GM19099 (cell line): Measurements from ENCODE around the gene CENPA.

Experiments used
- POLR2A ChIP-seq: IDR thresholded peaks from 3 replicates; pipeline ENCODE4 v1.6.1; 2011; ENCODE audit warnings: low read depth; ENCODE audit not compliant: insufficient read length; ENCODE audit errors: extremely low read depth

CENPA gene

GRCh38 chr2:26757873-26758789, 27.7 kb upstream of the CENPA start:
- TF ChIP-seq POLR2A, result no peak

DNA sequence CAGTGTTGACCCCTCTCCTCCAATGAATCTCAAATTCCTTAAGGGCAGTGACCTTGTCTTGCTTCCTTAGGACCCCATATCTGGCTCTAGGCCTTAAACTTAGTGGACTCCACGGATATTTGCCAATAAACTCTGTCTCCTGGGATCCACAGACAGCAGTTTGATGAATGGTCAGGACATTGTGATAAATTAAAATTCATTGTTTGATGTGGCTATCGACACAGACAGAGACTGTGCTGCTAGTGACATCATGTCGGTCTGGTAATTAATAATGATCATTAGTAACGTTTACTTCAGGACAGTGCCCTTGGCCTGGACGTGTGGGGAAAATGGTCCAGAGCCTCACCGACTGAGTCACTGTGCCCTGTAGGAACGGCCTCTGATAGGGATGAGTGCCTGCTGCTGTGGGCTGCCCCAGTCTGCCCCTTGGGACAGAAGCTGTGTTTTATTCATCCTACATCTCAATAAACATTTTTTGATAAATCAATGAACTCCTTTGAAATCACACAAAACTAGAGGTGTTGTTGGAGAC, 27.0 kb upstream of the CENPA start:
- no peak for TF ChIP-seq POLR2A

- TF ChIP-seq POLR2A, result no peak
Measured at GRCh38 chr2:26759845-26760244, 26.0 kb upstream of the CENPA start.

DNA sequence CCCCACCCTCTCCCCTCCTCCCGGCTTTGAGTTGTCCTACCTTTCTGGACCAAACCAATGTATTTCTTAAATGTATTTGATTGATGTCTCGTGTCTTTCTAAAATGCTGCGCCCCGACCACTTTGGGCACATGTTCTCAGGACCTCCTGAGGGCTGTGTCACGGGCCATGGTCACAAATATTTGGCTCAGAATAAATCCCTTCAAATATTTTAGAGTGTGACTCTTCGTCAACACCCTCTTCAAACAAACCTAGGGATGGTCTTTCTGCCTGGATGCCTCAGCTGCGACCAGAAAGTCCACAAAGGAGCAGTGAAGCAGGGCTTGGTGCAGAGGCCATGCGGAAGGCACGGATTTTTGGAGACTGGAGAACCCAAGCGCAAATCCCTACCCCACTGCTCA, 22.8 kb upstream of the CENPA start:
- TF ChIP-seq POLR2A, result no peak

- TF ChIP-seq POLR2A, result peak; percentile 91
Measured at GRCh38 chr2:26764078-26764887, 21.6 kb upstream of the CENPA start, which contains the start of gene SLC35F6. Gene SLC35F6, plus strand, starts transcription at chr2:26764284. Its CDS starts 66 bp downstream, at chr2:26764350.

GRCh38 chr2:26764906-26765305, 20.9 kb upstream of the CENPA start:
- no peak for TF ChIP-seq POLR2A

GRCh38 chr2:26765475-26766200, 20.2 kb upstream of the CENPA start:
- no peak for TF ChIP-seq POLR2A

- TF ChIP-seq POLR2A, result no peak
Measured at GRCh38 chr2:26767129-26767528, 18.7 kb upstream of the CENPA start.

DNA sequence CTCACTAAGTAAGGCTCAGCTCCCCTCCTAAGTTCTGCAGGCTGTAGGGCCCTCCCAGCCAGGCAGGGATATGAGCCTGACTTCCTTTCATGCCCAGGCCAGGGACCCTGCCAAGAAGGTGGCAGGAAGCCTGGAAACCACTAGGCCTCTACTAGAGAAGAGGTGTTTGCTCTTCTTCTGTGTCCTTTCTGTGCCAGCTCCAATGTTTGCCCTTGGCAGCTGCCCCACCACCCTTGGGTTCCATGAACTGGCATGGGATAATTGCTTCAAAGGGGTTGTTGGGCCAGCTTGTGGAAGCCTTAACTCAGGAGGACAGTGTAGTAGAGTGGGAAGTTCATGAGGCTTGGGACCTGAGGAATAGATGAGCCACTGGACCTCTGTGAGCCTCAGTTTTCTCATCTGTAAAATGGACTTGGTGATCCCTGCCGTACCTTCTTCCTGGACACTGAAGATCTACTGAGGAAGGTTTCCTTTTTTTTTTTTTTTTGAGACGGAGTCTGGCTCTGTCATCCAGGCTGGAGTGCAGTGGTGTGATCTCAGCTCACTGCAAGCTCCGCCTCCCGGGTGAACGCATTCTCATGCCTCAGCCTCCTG, 17.9 kb upstream of the CENPA start:
- no peak for TF ChIP-seq POLR2A

DNA sequence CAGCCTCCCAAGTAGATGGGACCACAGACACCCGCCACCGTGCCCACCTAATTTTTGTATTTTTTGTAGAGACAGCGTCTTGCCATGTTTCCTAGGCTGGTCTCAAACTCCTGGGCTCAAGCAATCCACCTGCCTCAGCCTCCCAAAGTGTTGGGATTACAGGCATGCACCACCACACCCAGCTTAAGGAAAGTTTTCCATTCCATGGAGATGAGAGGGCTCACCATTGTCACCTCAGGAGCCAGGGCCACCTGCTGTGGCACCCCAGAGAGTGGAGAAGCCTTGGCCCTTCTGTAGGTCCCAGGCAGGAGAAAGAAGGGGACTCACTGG, 17.1 kb upstream of the CENPA start:
- TF ChIP-seq POLR2A, result no peak

DNA sequence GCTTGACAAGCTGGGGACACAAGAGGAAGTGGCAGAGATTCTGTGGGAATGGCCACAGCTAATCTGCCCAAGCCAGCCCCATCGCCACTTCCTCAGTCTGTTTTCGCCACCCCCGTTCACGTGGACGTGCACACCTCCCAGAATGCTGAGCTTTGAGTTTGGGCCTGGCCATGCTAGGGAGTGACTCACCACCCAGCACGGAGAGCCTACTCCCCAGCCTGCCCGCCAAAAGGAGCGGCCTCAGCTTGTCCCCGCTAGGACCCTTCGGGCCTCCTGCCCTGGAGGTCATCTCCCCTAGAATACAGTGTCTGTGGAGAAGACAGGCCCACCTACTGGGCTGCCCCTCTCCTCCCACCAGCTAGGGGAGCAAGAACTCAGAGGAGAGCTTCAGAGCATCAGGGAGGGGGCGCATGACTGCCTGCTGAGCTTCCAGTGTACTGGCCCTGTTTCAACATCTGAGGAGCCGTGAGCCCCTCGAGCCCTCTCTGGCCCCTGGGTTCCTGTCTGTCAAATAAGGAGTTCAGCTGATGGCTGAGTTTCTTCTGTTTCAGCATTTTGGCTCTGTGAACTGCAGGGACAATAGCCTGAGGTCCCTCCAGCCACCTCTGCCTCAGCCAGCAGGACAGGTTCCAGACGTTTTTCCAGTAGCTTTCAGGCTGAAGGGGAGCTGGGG, 16.6 kb upstream of the CENPA start:
- no peak for TF ChIP-seq POLR2A

- TF ChIP-seq POLR2A, result no peak
Measured at GRCh38 chr2:26770986-26771586, 14.8 kb upstream of the CENPA start.

DNA sequence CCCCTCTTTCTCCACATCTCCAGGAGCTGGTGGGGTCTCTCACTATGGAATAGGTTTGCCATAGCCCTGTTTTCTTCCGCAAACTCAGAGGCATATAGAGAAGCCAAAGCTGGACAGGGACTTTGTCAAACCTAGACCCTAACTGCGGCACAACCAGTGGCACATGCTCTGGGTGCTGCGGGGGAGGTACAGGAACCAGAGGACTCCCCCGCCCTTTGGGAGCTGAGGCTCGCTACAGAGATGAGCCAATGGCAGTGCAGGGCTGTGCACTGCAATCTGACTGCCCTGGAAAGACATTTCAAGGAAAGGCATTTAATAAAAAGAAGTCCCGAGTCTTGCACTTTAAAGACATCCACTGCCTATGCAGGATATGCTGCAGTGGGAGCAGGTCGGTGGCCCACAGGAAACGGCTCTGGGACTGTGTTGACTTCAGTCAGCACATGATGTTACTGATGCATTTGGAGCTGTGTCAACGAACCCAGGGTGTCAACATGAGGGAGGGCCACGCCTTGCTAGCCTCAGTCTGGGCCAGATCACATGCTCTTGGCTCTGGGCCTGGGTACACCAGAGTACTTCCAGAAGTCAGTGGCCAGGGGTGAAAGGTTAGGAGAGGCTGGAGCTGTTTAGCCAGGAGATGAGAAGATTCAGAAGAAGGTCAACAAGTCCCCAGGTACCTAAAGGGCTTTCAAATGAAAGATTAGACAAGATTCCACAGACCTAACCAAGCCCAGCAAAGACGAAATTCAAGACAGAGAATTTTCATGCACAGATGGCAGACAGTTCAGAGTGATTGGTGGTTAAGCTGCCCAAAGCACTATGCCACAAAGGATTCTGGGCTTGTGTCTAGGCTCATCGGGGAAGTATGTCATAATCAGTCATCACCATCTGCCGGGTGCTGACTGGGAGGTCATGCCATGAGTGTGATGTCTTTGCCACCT, 13.5 kb upstream of the CENPA start:
- TF ChIP-seq POLR2A, result no peak
